Vagina (tissue), 2 donors: ENCODE measurements around the gene MIOS. TPM values are rescaled to one million over a fixed set of nuclear protein-coding genes. Genes with fewer than 3 reads are reported as not detected.

Source experiments
- DNase-seq, 2 donors: peaks; one replicate each; pipeline ENCODE4 v3.0.0-alpha.2; 2017; ENCODE audit errors: extremely low spot score in 2 of 2
- H3K27ac ChIP-seq: fragments of 200-600 bp; sonication (generic); one replicate; pipeline ENCODE4 v1.5.1; 2019
- H3K27me3 ChIP-seq: fragments of 200-600 bp; sonication (generic); one replicate; pipeline ENCODE4 v1.5.1; 2019
- H3K36me3 ChIP-seq, 2 donors: fragments of 200-600 bp; sonication (generic); one replicate each; pipeline ENCODE4 v1.5.1; 2017 to 2019
- H3K4me1 ChIP-seq: fragments of 200-600 bp; sonication (generic); one replicate; pipeline ENCODE4 v1.5.1; 2019
- H3K4me3 ChIP-seq, 2 donors: fragments of 200-600 bp; sonication (generic); 1 replicate in 1 of 2; 2 replicates in 1 of 2; pipeline ENCODE4 v1.5.1; 2016 to 2019
- H3K9me3 ChIP-seq: fragments of 200-600 bp; sonication (generic); one replicate; pipeline ENCODE4 v1.5.1; 2019
- CTCF ChIP-seq, 3 experiments: fragments of 450-650 bp in 2 of 3; fragments of 200-600 bp in 1 of 3; sonication (generic) in 1 of 3; IDR thresholded peaks; one replicate each; pipeline ENCODE4 v1.5.1; 2017 to 2019; ENCODE audit warnings: antibody characterized with exemption in 3 of 3, mild to moderate bottlenecking in 2 of 3, moderate library complexity in 2 of 3
- POLR2A ChIP-seq, 2 donors: fragments of 450-650 bp; IDR thresholded peaks; one replicate each; pipeline ENCODE4 v1.6.1; 2017; ENCODE audit warnings: antibody characterized with exemption in 2 of 2, mild to moderate bottlenecking in 2 of 2, moderate library complexity in 2 of 2
- POLR2AphosphoS5 ChIP-seq, 2 donors: sonication (generic); formaldehyde crosslinking; IDR thresholded peaks; one replicate each; pipeline ENCODE4 v1.9.0; 2017; ENCODE audit warnings: antibody characterized with exemption in 2 of 2, mild to moderate bottlenecking in 2 of 2, low read depth in 1 of 2; ENCODE audit not compliant: insufficient read depth in 1 of 2
- intact Hi-C: fragments of 100-400 bp; cut with DNase I; formaldehyde crosslinking; loops from one replicate; pipeline ENCODE4 v1.15.1; 2023
- total RNA-seq: library from RNA; depleted of rRNA; stranded (reverse); fragments of >200 nt; gene quantifications from one replicate; pipeline ENCODE4 v1.2.3, GENCODE V29; 2016

MIOS gene
- total RNA-seq, 1 donor from 2014 or later, result 50.1 TPM

- H3K27me3 ChIP-seq, result no peaks in the 10 kb centered on the region
- no peak for DNase-seq
- H3K4me3 ChIP-seq, result peak overlapping the region; percentile 93 to 96
- peak overlapping the region; percentile 89 for H3K27ac ChIP-seq
- peaks cover 26% of the 10 kb centered on the region for H3K4me1 ChIP-seq
- intact Hi-C loops, result no loop called here
- no peaks in the 10 kb centered on the region for H3K9me3 ChIP-seq
- TF ChIP-seq POLR2A (IDR thresholded peaks at IDR 0.05) (no peak), POLR2AphosphoS5 (IDR thresholded peaks at IDR 0.05; ENCODE audit: insufficient read depth in 1 of 2, low read depth in 1 of 2) (no peak), CTCF (IDR thresholded peaks at IDR 0.05) (no peak)
- H3K36me3 ChIP-seq, result peaks cover 0 to 7% of the 10 kb centered on the region in 2 donors
These were observed 73.2 kb downstream of the MIOS start for GRCh38 chr7:7639847-7640220.

- peaks cover 26% of the 10 kb centered on the region for H3K4me1 ChIP-seq
- intact Hi-C loops, result no loop called here
- peak within 1 kb of the TSS; percentile 93 to 96 for H3K4me3 ChIP-seq
- H3K27ac ChIP-seq, result peak within 1 kb of the TSS; percentile 89
- no peaks in the 10 kb centered on the region for H3K27me3 ChIP-seq
- peaks cover 0 to 7% of the 10 kb centered on the region in 2 donors for H3K36me3 ChIP-seq
- no peaks in the 10 kb centered on the region for H3K9me3 ChIP-seq
- peak; percentile 100 for DNase-seq
- peak in 1 of 2 donors; percentile 52 for TF ChIP-seq POLR2A (IDR thresholded peaks at IDR 0.05)
- no peak for TF ChIP-seq CTCF (IDR thresholded peaks at IDR 0.05)
- TF ChIP-seq POLR2AphosphoS5 (IDR thresholded peaks at IDR 0.05; ENCODE audit: insufficient read depth in 1 of 2, low read depth in 1 of 2), result peak; percentile 93 to 94
These were observed 73.8 kb downstream of the MIOS start, which contains the start of gene UMAD1 for GRCh38 chr7:7640221-7641128. UMAD1 (plus strand) TSS chr7:7640752; CDS start chr7:7673372, 32,620 bp downstream.

DNA sequence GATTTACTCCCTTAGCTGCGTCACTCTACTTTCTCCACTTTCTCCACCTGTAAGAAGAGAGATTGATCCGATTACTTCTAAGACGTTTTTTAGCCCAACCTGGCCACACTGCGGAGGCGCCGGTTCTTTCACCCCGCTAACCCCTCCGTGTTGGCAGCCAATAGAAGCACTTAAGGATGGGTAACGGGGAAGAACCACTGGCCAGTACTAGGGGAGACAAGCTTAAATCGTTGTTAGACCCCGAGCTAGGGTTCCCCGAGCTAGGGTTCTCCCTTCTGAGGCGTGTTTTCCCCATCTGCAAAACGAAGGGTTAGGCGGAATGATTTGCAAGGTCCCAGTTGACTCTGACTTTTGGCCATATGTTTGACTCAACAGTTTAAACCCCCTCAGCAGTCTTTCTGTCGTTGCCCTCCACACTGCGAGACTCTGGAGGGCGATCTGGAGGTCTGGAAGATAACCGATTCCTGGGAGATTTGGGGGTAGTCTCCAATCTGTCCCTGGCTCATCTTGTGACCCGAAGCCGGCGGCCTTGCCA is 74.5 kb downstream of the MIOS start:
- peak overlapping the region; percentile 93 to 96 for H3K4me3 ChIP-seq
- peaks cover 0 to 7% of the 10 kb centered on the region in 2 donors for H3K36me3 ChIP-seq
- no peaks in the 10 kb centered on the region for H3K9me3 ChIP-seq
- intact Hi-C loops, result no loop called here
- no peak for TF ChIP-seq POLR2AphosphoS5 (IDR thresholded peaks at IDR 0.05; ENCODE audit: insufficient read depth in 1 of 2, low read depth in 1 of 2)
- TF ChIP-seq CTCF (IDR thresholded peaks at IDR 0.05), result no peak
- no peak for TF ChIP-seq POLR2A (IDR thresholded peaks at IDR 0.05)
- H3K27me3 ChIP-seq, result no peaks in the 10 kb centered on the region
- H3K4me1 ChIP-seq, result peaks cover 26% of the 10 kb centered on the region
- DNase-seq, result no peak
- H3K27ac ChIP-seq, result peak overlapping the region; percentile 89

GRCh38 chr7:7642081-7642480 is 75.4 kb downstream of the MIOS start:
- intact Hi-C loops, result no loop called here
- H3K27me3 ChIP-seq, result no peaks in the 10 kb centered on the region
- H3K9me3 ChIP-seq, result no peaks in the 10 kb centered on the region
- TF ChIP-seq CTCF (IDR thresholded peaks at IDR 0.05) (no peak), POLR2A (IDR thresholded peaks at IDR 0.05) (no peak), POLR2AphosphoS5 (IDR thresholded peaks at IDR 0.05; ENCODE audit: insufficient read depth in 1 of 2, low read depth in 1 of 2) (no peak)
- H3K27ac ChIP-seq, result no peak overlapping the region
- DNase-seq, result no peak
- peaks cover 26% of the 10 kb centered on the region for H3K4me1 ChIP-seq
- H3K4me3 ChIP-seq, result peak overlapping the region in 1 of 2 donors; percentile 96
- no peaks in the 10 kb centered on the region for H3K36me3 ChIP-seq
